Panc1 (cell line): ENCODE data around the gene FBXO15. TPM values are rescaled to one million over a fixed set of nuclear protein-coding genes. Genes with fewer than 3 reads are reported as not detected.

ENCODE experiments used
- ATAC-seq: fragments of 200-7000 bp; cut with Tn5 transposase; 2 replicates; pipeline ENCODE4 v1.9.1; 2020; ENCODE audit warnings: mild to moderate bottlenecking, moderate library complexity
- BruUV-seq: library from RNA; stranded (reverse); fragments of 400-500 nt; replicated peaks from 2 replicates; lab custom pipeline; 2021; lab: Mats Ljungman, UMichigan
- CTCF ChIA-PET: fragments of 300-600 bp; sonication (Branson Sonifier 250); formaldehyde crosslinking; loops from one replicate; lab custom pipeline; 2022; ENCODE audit warnings: antibody characterized with exemption; lab: Charles Lee
- POLR2A ChIA-PET: fragments of 300-600 bp; sonication (Branson Sonifier 250); formaldehyde crosslinking; loops from one replicate; lab custom pipeline; 2022; ENCODE audit warnings: antibody characterized with exemption; lab: Charles Lee
- DNase-seq: peaks from one replicate; pipeline ENCODE4 v3.0.0-alpha.2; 2010; ENCODE audit warnings: low read depth, low spot score
- H3K27ac ChIP-seq: 2 replicates; pipeline ENCODE4 v1.5.1; 2011; ENCODE audit warnings: mild to moderate bottlenecking, low read length, inconsistent platforms
- H3K27me3 ChIP-seq: fragments of 200-500 bp; sonication (Bioruptor generic); 2 replicates; pipeline ENCODE4 v1.6.0; 2014; ENCODE audit warnings: low read length, inconsistent platforms; ENCODE audit not compliant: control insufficient read depth, insufficient read depth
- H3K36me3 ChIP-seq: fragments of 200-500 bp; sonication (Bioruptor generic); 2 replicates; pipeline ENCODE4 v1.5.1; 2014; ENCODE audit warnings: inconsistent platforms, mild to moderate bottlenecking, low read length, moderate library complexity; ENCODE audit not compliant: control insufficient read depth, insufficient read depth
- H3K4me1 ChIP-seq: 2 replicates; pipeline ENCODE4 v1.5.1; 2011; ENCODE audit warnings: inconsistent platforms, mild to moderate bottlenecking, low read length, moderate library complexity; ENCODE audit not compliant: control insufficient read depth, insufficient read depth
- H3K4me3 ChIP-seq, 2 experiments: 2 replicates each; pipeline ENCODE4 v1.5.1; 2011 to 2012; ENCODE audit warnings: low read depth in 2 of 2, low read length in 2 of 2, mild to moderate bottlenecking in 2 of 2, inconsistent platforms in 1 of 2, moderate library complexity in 1 of 2
- H3K9me3 ChIP-seq: fragments of 200-500 bp; sonication (Bioruptor generic); 2 replicates; pipeline ENCODE4 v1.5.1; 2014; ENCODE audit warnings: low read depth, mild to moderate bottlenecking, inconsistent platforms, low read length, moderate library complexity; ENCODE audit not compliant: control insufficient read depth, insufficient read depth
- CTCF ChIP-seq: fragments of 450-650 bp; IDR thresholded peaks from 2 replicates; pipeline ENCODE4 v1.5.1; 2017; ENCODE audit warnings: mild to moderate bottlenecking
- POLR2AphosphoS5 ChIP-seq: IDR thresholded peaks from 2 replicates; pipeline ENCODE4 v1.6.1; 2012; ENCODE audit warnings: mild to moderate bottlenecking, low read depth, low read length, moderate library complexity
- REST ChIP-seq, 2 experiments: IDR thresholded peaks; 2 replicates each; pipeline ENCODE4 v1.6.1; 2011 to 2012; ENCODE audit warnings: low read depth in 2 of 2, control low read depth in 1 of 2, low read length in 1 of 2, mild to moderate bottlenecking in 1 of 2, moderate library complexity in 1 of 2; ENCODE audit not compliant: insufficient read depth in 1 of 2
- SIN3A ChIP-seq: IDR thresholded peaks from 2 replicates; pipeline ENCODE4 v1.6.1; 2012; ENCODE audit warnings: low read depth, mild to moderate bottlenecking, low read length, moderate library complexity, borderline replicate concordance; ENCODE audit not compliant: insufficient read depth
- TCF7L2 ChIP-seq: IDR thresholded peaks from 2 replicates; pipeline ENCODE4 v1.6.1; 2011; ENCODE audit warnings: mild to moderate bottlenecking, low read depth, low read length, inconsistent platforms
- in situ Hi-C: cut with HindIII; loops from 2 replicates; pipeline ENCODE4 v1.10.0; 2016; ENCODE audit warnings: low sequenced_read_pairs, low pct_unique_long_range_greater_than_20kb
- intact Hi-C: fragments of 100-400 bp; cut with micrococcal nuclease; formaldehyde crosslinking; loops from one replicate; pipeline ENCODE4 v1.10.0; 2022; ENCODE audit not compliant: unreplicated experiment
- total RNA-seq: library from RNA; stranded (reverse); gene quantifications from one replicate; pipeline ENCODE4 v1.2.1, GENCODE V29; 2021; ENCODE audit not compliant: unreplicated experiment

FBXO15 gene
- total RNA-seq, 1 experiment from 2014 or later: 1.9 TPM

GRCh38 chr18:74083557-74083952, 64.1 kb downstream of the FBXO15 start:
- ATAC-seq: no peak
- intact Hi-C loops: loop anchor here (5.0 kb wide), 1 partner anchor 259 kb away; no protein-coding TSS in a partner anchor

More at GRCh38 chr18:74083557-74083952, 64.1 kb downstream of the FBXO15 start:
- POLR2A ChIA-PET: no interaction called here
- Histone ChIP-seq H3K27me3 (peaks cover 19% of the 10 kb centered on the region), H3K27ac (no peak overlapping the region), H3K4me3 (no peak overlapping the region), H3K4me1 (0 out of 2 replicates have a peak, but pooled peaks cover 3% of the 10 kb centered on the region), H3K9me3 (no peaks in the 10 kb centered on the region), H3K36me3 (no peaks in the 10 kb centered on the region)
- no TSS peak for BruUV-seq
- in situ Hi-C loops: no loop called here
- CTCF ChIA-PET: interaction anchor here (1.6 kb wide), 1 partner anchor 33 kb away, joined by 6 read pairs; no protein-coding TSS in a partner anchor
- no peak for TF ChIP-seq POLR2AphosphoS5
- TF ChIP-seq REST (IDR thresholded peaks at IDR 0.05; ENCODE audit: insufficient read depth in 1 of 2, low read depth in 2 of 2, low read length in 1 of 2): no peak
- TF ChIP-seq SIN3A: no peak
- no peak for TF ChIP-seq TCF7L2
- no peak for TF ChIP-seq CTCF
- no peak for DNase-seq
